ENCODE measurements around the gene RRAS. TPM values are rescaled to one million over a fixed set of nuclear protein-coding genes. Genes with fewer than 3 reads are reported as not detected.

RRAS gene
- total RNA-seq, 1 experiment from 2014 or later = 70.4 TPM

GRCh38 chr19:49684983-49685553 is 45.1 kb upstream of the RRAS start:
- Mint-ChIP-seq H3K27me3 (ENCODE audit: unreplicated experiment) (no peaks in the 10 kb centered on the region), H3K36me3 (ENCODE audit: insufficient read depth, unreplicated experiment) (peaks cover 94% of the 10 kb centered on the region), H3K4me1 (ENCODE audit: low read depth, unreplicated experiment) (peaks cover 5% of the 10 kb centered on the region), H3K4me3 (ENCODE audit: low read depth, unreplicated experiment) (no peak overlapping the region), H3K27ac (ENCODE audit: unreplicated experiment) (peak overlapping the region; percentile 26), H3K9me3 (ENCODE audit: low read depth, unreplicated experiment) (no peaks in the 10 kb centered on the region)
- intact Hi-C loops (cut with micrococcal nuclease; ENCODE audit: unreplicated experiment) = loop anchor here (5.0 kb wide), 1 partner anchor 113 kb away; no protein-coding TSS in a partner anchor
- no TSS peak for BruUV-seq (replicated peaks)
- CTCF ChIA-PET = interaction anchor here (0.6 to 0.7 kb wide), 2 partner anchors 496 to 985 kb away, joined by 3 to 4 read pairs; no protein-coding TSS in a partner anchor
- no peak for DNase-seq
- no peak for TF ChIP-seq CTCF (IDR thresholded peaks at IDR 0.05; ENCODE audit: unreplicated experiment)

DNA sequence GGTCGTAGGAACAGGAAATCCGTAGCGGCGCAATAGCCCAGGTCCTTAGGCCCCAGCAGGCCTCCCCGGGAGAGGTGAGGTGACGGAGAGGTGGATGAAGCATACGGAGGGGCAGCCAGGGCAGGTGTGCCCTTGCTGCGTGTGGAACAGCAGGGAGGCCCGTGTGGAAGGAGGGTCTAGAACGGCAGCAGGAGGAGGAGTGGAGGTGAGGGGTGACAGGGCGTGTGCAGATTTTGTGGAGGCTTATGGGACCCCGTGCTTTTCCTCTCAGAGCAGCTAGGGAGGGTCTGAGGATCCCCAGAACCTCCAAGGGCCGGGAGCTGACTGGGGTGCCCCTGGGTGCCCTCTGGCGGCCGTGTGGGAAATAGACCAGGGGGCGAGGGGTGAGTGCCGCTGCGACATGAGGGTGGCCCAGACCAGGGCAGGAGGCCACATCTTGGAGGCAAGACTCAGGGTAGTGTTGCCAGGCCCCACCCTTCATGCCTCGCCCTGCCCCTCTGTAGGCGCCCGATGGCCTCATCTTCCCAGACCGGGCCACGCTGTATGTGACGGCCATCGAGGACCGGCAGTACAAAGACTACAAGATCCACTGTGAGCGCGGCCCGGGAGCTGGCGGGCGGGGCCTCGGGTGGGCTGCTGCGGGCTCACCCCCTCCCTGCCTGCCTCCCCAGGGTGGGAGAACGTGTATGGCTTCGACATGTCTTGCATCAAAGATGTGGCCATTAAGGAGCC is 44.5 kb upstream of the RRAS start:
- CTCF ChIA-PET = interaction anchor here (0.6 to 0.7 kb wide), 3 partner anchors 9 to 985 kb away, joined by 3 to 4 read pairs (median 3); no protein-coding TSS in a partner anchor
- no TSS peak for BruUV-seq (replicated peaks)
- no peak overlapping the region for H3K4me3 Mint-ChIP-seq (ENCODE audit: low read depth, unreplicated experiment)
- H3K9me3 Mint-ChIP-seq (ENCODE audit: low read depth, unreplicated experiment) = no peaks in the 10 kb centered on the region
- peaks cover 10% of the 10 kb centered on the region for H3K4me1 Mint-ChIP-seq (ENCODE audit: low read depth, unreplicated experiment)
- TF ChIP-seq CTCF (IDR thresholded peaks at IDR 0.05; ENCODE audit: unreplicated experiment) = peak; percentile 93
- intact Hi-C loops (cut with micrococcal nuclease; ENCODE audit: unreplicated experiment) = loop anchor here (5.0 kb wide), 1 partner anchor 112 kb away; no protein-coding TSS in a partner anchor
- peak; percentile 65 for DNase-seq
- peaks cover 92% of the 10 kb centered on the region for H3K36me3 Mint-ChIP-seq (ENCODE audit: insufficient read depth, unreplicated experiment)
- H3K27me3 Mint-ChIP-seq (ENCODE audit: unreplicated experiment) = no peaks in the 10 kb centered on the region
- peak overlapping the region; percentile 67 for H3K27ac Mint-ChIP-seq (ENCODE audit: unreplicated experiment)

GRCh38 chr19:49683814-49684250 is 43.9 kb upstream of the RRAS start:
- Mint-ChIP-seq H3K9me3 (ENCODE audit: low read depth, unreplicated experiment) (no peaks in the 10 kb centered on the region), H3K27me3 (ENCODE audit: unreplicated experiment) (no peaks in the 10 kb centered on the region), H3K27ac (ENCODE audit: unreplicated experiment) (peak overlapping the region; percentile 67), H3K36me3 (ENCODE audit: insufficient read depth, unreplicated experiment) (peaks cover 89% of the 10 kb centered on the region), H3K4me1 (ENCODE audit: low read depth, unreplicated experiment) (peaks cover 11% of the 10 kb centered on the region), H3K4me3 (ENCODE audit: low read depth, unreplicated experiment) (no peak overlapping the region)
- DNase-seq = no peak
- TF ChIP-seq CTCF (IDR thresholded peaks at IDR 0.05; ENCODE audit: unreplicated experiment) = no peak
- CTCF ChIA-PET = interaction anchor here (0.7 kb wide), 1 partner anchor 9 kb away, joined by 3 read pairs; no protein-coding TSS in a partner anchor
- BruUV-seq (replicated peaks) = no TSS peak
- intact Hi-C loops (cut with micrococcal nuclease; ENCODE audit: unreplicated experiment) = loop anchor here (5.0 kb wide), 1 partner anchor 112 kb away; no protein-coding TSS in a partner anchor

DNA sequence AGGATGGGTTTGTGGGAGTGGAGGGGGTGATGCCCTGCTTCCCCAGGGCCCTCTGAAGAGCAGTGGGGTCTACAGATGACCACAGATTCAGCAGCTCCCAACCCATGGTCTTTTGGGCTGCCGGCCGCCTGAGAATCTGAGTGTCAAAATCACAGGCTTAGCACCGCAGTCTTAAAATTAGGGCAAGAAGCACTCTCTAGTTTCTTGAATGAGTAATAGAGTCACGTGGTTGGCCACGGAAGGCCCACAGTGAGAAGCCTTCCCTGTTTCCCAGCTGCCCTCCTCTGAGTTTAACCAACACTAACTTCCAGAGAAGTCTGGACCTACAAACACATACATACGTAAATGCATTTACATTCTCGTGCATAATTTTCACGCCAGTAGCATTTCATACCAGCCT is 42.3 kb upstream of the RRAS start:
- no peaks in the 10 kb centered on the region for H3K27me3 Mint-ChIP-seq (ENCODE audit: unreplicated experiment)
- no peak overlapping the region for H3K4me3 Mint-ChIP-seq (ENCODE audit: low read depth, unreplicated experiment)
- H3K4me1 Mint-ChIP-seq (ENCODE audit: low read depth, unreplicated experiment) = peaks cover 19% of the 10 kb centered on the region
- CTCF ChIA-PET = no interaction called here
- no peak overlapping the region for H3K27ac Mint-ChIP-seq (ENCODE audit: unreplicated experiment)
- intact Hi-C loops (cut with micrococcal nuclease; ENCODE audit: unreplicated experiment) = loop anchor here (5.0 kb wide), 1 partner anchor 110 kb away; no protein-coding TSS in a partner anchor
- no peak for DNase-seq
- peaks cover 89% of the 10 kb centered on the region for H3K36me3 Mint-ChIP-seq (ENCODE audit: insufficient read depth, unreplicated experiment)
- TF ChIP-seq CTCF (IDR thresholded peaks at IDR 0.05; ENCODE audit: unreplicated experiment) = no peak
- H3K9me3 Mint-ChIP-seq (ENCODE audit: low read depth, unreplicated experiment) = no peaks in the 10 kb centered on the region
- BruUV-seq (replicated peaks) = no TSS peak
